Measurements from ENCODE around the gene TMEM207. TPM values are rescaled to one million over a fixed set of nuclear protein-coding genes. Genes with fewer than 3 reads are reported as not detected.

TMEM207 gene
- total and polyA plus RNA-seq, 2 of the 13 experiments (the other 11 are each of a cell fraction or from before 2014, with no cell fraction given), result not detected

GRCh38 chr3:190496859-190497258 is 47.2 kb upstream of the TMEM207 start (continued):
- TF ChIP-seq, protein P1, sequence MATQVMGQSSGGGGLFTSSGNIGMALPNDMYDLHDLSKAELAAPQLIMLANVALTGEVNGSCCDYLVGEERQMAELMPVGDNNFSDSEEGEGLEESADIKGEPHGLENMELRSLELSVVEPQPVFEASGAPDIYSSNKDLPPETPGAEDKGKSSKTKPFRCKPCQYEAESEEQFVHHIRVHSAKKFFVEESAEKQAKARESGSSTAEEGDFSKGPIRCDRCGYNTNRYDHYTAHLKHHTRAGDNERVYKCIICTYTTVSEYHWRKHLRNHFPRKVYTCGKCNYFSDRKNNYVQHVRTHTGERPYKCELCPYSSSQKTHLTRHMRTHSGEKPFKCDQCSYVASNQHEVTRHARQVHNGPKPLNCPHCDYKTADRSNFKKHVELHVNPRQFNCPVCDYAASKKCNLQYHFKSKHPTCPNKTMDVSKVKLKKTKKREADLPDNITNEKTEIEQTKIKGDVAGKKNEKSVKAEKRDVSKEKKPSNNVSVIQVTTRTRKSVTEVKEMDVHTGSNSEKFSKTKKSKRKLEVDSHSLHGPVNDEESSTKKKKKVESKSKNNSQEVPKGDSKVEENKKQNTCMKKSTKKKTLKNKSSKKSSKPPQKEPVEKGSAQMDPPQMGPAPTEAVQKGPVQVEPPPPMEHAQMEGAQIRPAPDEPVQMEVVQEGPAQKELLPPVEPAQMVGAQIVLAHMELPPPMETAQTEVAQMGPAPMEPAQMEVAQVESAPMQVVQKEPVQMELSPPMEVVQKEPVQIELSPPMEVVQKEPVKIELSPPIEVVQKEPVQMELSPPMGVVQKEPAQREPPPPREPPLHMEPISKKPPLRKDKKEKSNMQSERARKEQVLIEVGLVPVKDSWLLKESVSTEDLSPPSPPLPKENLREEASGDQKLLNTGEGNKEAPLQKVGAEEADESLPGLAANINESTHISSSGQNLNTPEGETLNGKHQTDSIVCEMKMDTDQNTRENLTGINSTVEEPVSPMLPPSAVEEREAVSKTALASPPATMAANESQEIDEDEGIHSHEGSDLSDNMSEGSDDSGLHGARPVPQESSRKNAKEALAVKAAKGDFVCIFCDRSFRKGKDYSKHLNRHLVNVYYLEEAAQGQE (IDR thresholded peaks at IDR 0.05; ENCODE audit: borderline replicate concordance in 1 of 2, low read depth in 1 of 2, low read length in 2 of 2), result no peak
- TF ChIP-seq ZNF3 (CRISPR knock-in tag; IDR thresholded peaks at IDR 0.05), result no peak
- no peak for TF ChIP-seq TMF1 (CRISPR knock-in tag; IDR thresholded peaks at IDR 0.05; ENCODE audit: low read depth)

DNA sequence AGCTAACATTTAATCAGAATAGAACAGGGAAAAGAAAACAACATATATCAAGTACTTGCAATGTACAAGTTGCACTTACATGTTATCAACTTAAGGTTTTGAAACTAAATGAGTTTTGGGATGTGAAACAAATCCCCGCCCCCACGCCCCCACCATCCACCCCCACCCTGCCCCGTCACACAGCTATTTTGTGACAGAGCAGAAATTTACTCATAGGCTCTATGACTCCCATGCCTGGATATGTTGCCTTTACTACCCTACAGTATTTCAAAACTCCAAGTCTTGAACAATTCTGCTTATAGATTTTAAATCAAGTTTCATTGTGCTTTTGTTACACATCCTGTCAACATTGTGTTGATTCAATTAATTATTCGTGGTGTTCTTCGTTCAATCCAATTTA is 46.1 kb upstream of the TMEM207 start:
- no peak overlapping the region for H3K4me2 ChIP-seq (ENCODE audit: low read depth, low read length)
- H3K9ac ChIP-seq (ENCODE audit: insufficient read depth, low read depth, low read length), result no peak overlapping the region
- 64% methylated on average over 5 of the region's 5 CpGs for WGBS (ENCODE audit: low lambda C conversion rate)
- BruUV-seq (replicated peaks), result no TSS peak
- H3K79me2 ChIP-seq (ENCODE audit: insufficient read depth, low read length), result no peaks in the 10 kb centered on the region
- no peaks in the 10 kb centered on the region for H3K9me3 ChIP-seq (ENCODE audit: low read length)
- in situ Hi-C loops (cut with HindIII; ENCODE audit: extremely low pct_ligation_motif_present, low pct_unique_long_range_greater_than_20kb) (no loop called here), intact Hi-C loops (cut with micrococcal nuclease; ENCODE audit: unreplicated experiment) (no loop called here)
- POLR2A ChIA-PET, result no interaction called here
- no peak overlapping the region for H2AFZ ChIP-seq (ENCODE audit: low read length)
- FAIRE-seq (no peak), ATAC-seq (no peak), DNase-seq (ENCODE audit: low spot score) (no peak)
- H3K36me3 ChIP-seq (replicated peaks in 1 of 2; ENCODE audit: control insufficient read depth in 1 of 2, insufficient read depth in 2 of 2, low read length in 2 of 2), result no peaks in the 10 kb centered on the region
- CTCF ChIA-PET (ENCODE audit: low intra/inter-chr PET ratio, low total read pairs), result no interaction called here
- H3K4me3 ChIP-seq (replicated peaks in 1 of 3; ENCODE audit: insufficient read depth in 1 of 3, low read depth in 2 of 3, low read length in 3 of 3), result no peak overlapping the region
- no peak overlapping the region for H3K27ac ChIP-seq (ENCODE audit: extremely low read length, insufficient read depth, low read length)
- no peaks in the 10 kb centered on the region for H4K20me1 ChIP-seq (ENCODE audit: insufficient read depth, low read length)
- H3K4me1 ChIP-seq (ENCODE audit: insufficient read depth, low read length), result no peaks in the 10 kb centered on the region
- H3K27me3 ChIP-seq (ENCODE audit: control insufficient read depth in 1 of 2, insufficient read depth in 2 of 2, low read length in 2 of 2), result peaks cover 0 to 9% of the 10 kb centered on the region in 2 experiments; a peak in 2 of 5 replicates
- TF ChIP-seq, protein P2, sequence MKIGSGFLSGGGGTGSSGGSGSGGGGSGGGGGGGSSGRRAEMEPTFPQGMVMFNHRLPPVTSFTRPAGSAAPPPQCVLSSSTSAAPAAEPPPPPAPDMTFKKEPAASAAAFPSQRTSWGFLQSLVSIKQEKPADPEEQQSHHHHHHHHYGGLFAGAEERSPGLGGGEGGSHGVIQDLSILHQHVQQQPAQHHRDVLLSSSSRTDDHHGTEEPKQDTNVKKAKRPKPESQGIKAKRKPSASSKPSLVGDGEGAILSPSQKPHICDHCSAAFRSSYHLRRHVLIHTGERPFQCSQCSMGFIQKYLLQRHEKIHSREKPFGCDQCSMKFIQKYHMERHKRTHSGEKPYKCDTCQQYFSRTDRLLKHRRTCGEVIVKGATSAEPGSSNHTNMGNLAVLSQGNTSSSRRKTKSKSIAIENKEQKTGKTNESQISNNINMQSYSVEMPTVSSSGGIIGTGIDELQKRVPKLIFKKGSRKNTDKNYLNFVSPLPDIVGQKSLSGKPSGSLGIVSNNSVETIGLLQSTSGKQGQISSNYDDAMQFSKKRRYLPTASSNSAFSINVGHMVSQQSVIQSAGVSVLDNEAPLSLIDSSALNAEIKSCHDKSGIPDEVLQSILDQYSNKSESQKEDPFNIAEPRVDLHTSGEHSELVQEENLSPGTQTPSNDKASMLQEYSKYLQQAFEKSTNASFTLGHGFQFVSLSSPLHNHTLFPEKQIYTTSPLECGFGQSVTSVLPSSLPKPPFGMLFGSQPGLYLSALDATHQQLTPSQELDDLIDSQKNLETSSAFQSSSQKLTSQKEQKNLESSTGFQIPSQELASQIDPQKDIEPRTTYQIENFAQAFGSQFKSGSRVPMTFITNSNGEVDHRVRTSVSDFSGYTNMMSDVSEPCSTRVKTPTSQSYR (CRISPR knock-in tag; IDR thresholded peaks at IDR 0.05; ENCODE audit: borderline replicate concordance), result no peak
- TF ChIP-seq, protein P3, sequence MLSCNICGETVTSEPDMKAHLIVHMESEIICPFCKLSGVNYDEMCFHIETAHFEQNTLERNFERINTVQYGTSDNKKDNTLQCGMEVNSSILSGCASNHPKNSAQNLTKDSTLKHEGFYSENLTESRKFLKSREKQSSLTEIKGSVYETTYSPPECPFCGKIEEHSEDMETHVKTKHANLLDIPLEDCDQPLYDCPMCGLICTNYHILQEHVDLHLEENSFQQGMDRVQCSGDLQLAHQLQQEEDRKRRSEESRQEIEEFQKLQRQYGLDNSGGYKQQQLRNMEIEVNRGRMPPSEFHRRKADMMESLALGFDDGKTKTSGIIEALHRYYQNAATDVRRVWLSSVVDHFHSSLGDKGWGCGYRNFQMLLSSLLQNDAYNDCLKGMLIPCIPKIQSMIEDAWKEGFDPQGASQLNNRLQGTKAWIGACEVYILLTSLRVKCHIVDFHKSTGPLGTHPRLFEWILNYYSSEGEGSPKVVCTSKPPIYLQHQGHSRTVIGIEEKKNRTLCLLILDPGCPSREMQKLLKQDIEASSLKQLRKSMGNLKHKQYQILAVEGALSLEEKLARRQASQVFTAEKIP (CRISPR knock-in tag; IDR thresholded peaks at IDR 0.05; ENCODE audit: borderline replicate concordance), result no peak
- TF ChIP-seq NFE2L1 (CRISPR knock-in tag; IDR thresholded peaks at IDR 0.05; ENCODE audit: borderline replicate concordance), result no peak
- TF ChIP-seq ZNF296 (CRISPR knock-in tag; conservative IDR thresholded peaks at IDR 0.05), result no peak
- no peak for TF ChIP-seq ZNF430 (CRISPR knock-in tag; IDR thresholded peaks at IDR 0.05)
- no peak for TF ChIP-seq MAF1 (CRISPR knock-in tag; IDR thresholded peaks at IDR 0.05; ENCODE audit: borderline replicate concordance)
- no peak for TF ChIP-seq ZBED4 (CRISPR knock-in tag; IDR thresholded peaks at IDR 0.05; ENCODE audit: borderline replicate concordance)
- no peak for TF ChIP-seq ZNF7 (CRISPR knock-in tag; IDR thresholded peaks at IDR 0.05)
